ENCODE results near the gene AKR1E2.

DNA sequence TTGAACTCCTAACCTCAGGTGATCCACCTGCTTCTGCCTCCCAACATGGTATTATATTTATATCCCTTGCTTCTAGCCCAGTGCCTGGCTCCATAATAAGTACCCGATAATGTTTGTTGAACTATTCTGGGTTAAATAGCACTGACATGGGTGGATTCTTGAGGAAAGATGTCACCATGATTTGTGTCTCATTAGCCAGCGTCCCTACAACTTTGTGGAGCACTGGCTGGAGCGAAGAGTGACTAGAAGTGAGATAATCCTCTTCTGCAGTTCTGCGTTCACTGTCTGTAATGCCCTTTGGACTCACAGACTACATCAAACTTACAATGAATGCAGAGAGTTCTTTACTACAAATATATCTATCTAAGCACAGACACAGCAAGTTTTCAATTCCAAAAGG lies 16.9 kb upstream of the AKR1E2 start:
- TF ChIP-seq EZH2 (IDR thresholded peaks at IDR 0.05; ENCODE audit: insufficient read depth, low read length), result no peak
- TF ChIP-seq CTCF (IDR thresholded peaks at IDR 0.05; ENCODE audit: insufficient read depth, low read depth, low read length), result no peak
